OCI-LY1 (cell line): ENCODE data around the gene MEIOSIN.

Experiments
- H2AFZ ChIP-seq: fragments of 200-600 bp; sonication (generic), shearing (Covaris generic); 2 replicates; pipeline ENCODE4 v1.6.0; 2014; ENCODE audit warnings: antibody characterized with exemption, mild to moderate bottlenecking, low read length
- H3F3A ChIP-seq: fragments of 200-600 bp; sonication (generic), shearing (Covaris generic); 2 replicates; pipeline ENCODE4 v1.6.0; 2014; ENCODE audit warnings: mild to moderate bottlenecking, antibody characterized with exemption, low read length, moderate library complexity; ENCODE audit not compliant: insufficient read depth
- H3K27ac ChIP-seq: fragments of 200-600 bp; sonication (generic); 2 replicates; pipeline ENCODE4 v1.5.1; 2014; ENCODE audit warnings: low read length, mixed run types, mild to moderate bottlenecking, low read depth; ENCODE audit not compliant: poor library complexity, severe bottlenecking
- H3K27me3 ChIP-seq: fragments of 200-600 bp; sonication (generic); 2 replicates; pipeline ENCODE4 v1.6.0; 2014; ENCODE audit warnings: antibody characterized with exemption, mild to moderate bottlenecking, low read length, moderate library complexity; ENCODE audit not compliant: insufficient read depth
- H3K36me3 ChIP-seq: fragments of 200-600 bp; sonication (generic); 2 replicates; pipeline ENCODE4 v1.6.1; 2014; ENCODE audit warnings: mild to moderate bottlenecking, antibody characterized with exemption, low read length, moderate library complexity, mixed read lengths; ENCODE audit not compliant: insufficient read depth
- H3K4me1 ChIP-seq: fragments of 200-600 bp; sonication (generic); 2 replicates; pipeline ENCODE4 v1.5.1; 2014; ENCODE audit warnings: mild to moderate bottlenecking, low read length, moderate library complexity; ENCODE audit not compliant: insufficient read depth, severe bottlenecking
- H3K4me2 ChIP-seq: fragments of 200-600 bp; sonication (generic), shearing (Covaris generic); 2 replicates; pipeline ENCODE4 v1.6.1; 2014; ENCODE audit warnings: low read length
- H3K4me3 ChIP-seq: fragments of 200-600 bp; sonication (generic); 2 replicates; pipeline ENCODE4 v1.5.1; 2014; ENCODE audit warnings: low read length, low read depth, mild to moderate bottlenecking, mixed read lengths; ENCODE audit not compliant: poor library complexity, severe bottlenecking
- H3K79me2 ChIP-seq: fragments of 200-600 bp; shearing (Covaris generic); 2 replicates; pipeline ENCODE4 v1.6.1; 2016; ENCODE audit warnings: mixed run types, low read length, mixed read lengths; ENCODE audit not compliant: insufficient read depth
- H3K9ac ChIP-seq: fragments of 200-600 bp; sonication (generic), shearing (Covaris generic); 2 replicates; pipeline ENCODE4 v1.6.1; 2014; ENCODE audit warnings: mild to moderate bottlenecking, low read length, mixed read lengths
- H3K9me2 ChIP-seq: fragments of 200-600 bp; sonication (generic), shearing (Covaris generic); 2 replicates; pipeline ENCODE4 v1.6.1; 2014; ENCODE audit warnings: low read depth, mild to moderate bottlenecking, low read length, mixed read lengths
- H3K9me3 ChIP-seq: fragments of 200-600 bp; shearing (Covaris generic); 2 replicates; pipeline ENCODE4 v1.6.1; 2014; ENCODE audit warnings: low read length, mixed read lengths
- H4K20me1 ChIP-seq: fragments of 200-600 bp; sonication (generic), shearing (Covaris generic); 2 replicates; pipeline ENCODE4 v1.6.0; 2016; ENCODE audit warnings: mild to moderate bottlenecking, low read length; ENCODE audit not compliant: insufficient read depth
- EZH2 ChIP-seq: fragments of 200-600 bp; sonication (generic), shearing (Covaris generic); IDR thresholded peaks from 2 replicates; pipeline ENCODE4 v1.8.0; 2017; ENCODE audit warnings: borderline replicate concordance, mixed run types, mild to moderate bottlenecking, antibody characterized with exemption, low read length, moderate library complexity, mixed read lengths
- TF ChIP-seq, protein P1 (sequence below): fragments of 200-600 bp; sonication (generic), shearing (Covaris generic); IDR thresholded peaks from 2 replicates; pipeline ENCODE4 v1.5.1; 2017; ENCODE audit warnings: mild to moderate bottlenecking, antibody characterized with exemption, low read length, moderate library complexity, mixed read lengths

MEIOSIN gene

GRCh38 chr19:45774765-45775164 is 41.5 kb downstream of the MEIOSIN start:
- Histone ChIP-seq H2AFZ (no peak overlapping the region), H3F3A (no peaks in the 10 kb centered on the region), H3K9me3 (no peaks in the 10 kb centered on the region), H3K9me2 (no peaks in the 10 kb centered on the region), H3K4me3 (no peak overlapping the region), H3K27me3 (no peaks in the 10 kb centered on the region), H3K4me2 (no peak overlapping the region), H4K20me1 (no peaks in the 10 kb centered on the region), H3K9ac (no peak overlapping the region), H3K4me1 (peaks cover 39% of the 10 kb centered on the region), H3K79me2 (no peaks in the 10 kb centered on the region), H3K36me3 (0 out of 2 replicates have a peak, but pooled peaks cover 4% of the 10 kb centered on the region), H3K27ac (no peak overlapping the region)
- TF ChIP-seq EZH2 = no peak
- TF ChIP-seq, protein P1, sequence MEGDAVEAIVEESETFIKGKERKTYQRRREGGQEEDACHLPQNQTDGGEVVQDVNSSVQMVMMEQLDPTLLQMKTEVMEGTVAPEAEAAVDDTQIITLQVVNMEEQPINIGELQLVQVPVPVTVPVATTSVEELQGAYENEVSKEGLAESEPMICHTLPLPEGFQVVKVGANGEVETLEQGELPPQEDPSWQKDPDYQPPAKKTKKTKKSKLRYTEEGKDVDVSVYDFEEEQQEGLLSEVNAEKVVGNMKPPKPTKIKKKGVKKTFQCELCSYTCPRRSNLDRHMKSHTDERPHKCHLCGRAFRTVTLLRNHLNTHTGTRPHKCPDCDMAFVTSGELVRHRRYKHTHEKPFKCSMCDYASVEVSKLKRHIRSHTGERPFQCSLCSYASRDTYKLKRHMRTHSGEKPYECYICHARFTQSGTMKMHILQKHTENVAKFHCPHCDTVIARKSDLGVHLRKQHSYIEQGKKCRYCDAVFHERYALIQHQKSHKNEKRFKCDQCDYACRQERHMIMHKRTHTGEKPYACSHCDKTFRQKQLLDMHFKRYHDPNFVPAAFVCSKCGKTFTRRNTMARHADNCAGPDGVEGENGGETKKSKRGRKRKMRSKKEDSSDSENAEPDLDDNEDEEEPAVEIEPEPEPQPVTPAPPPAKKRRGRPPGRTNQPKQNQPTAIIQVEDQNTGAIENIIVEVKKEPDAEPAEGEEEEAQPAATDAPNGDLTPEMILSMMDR = no peak

DNA sequence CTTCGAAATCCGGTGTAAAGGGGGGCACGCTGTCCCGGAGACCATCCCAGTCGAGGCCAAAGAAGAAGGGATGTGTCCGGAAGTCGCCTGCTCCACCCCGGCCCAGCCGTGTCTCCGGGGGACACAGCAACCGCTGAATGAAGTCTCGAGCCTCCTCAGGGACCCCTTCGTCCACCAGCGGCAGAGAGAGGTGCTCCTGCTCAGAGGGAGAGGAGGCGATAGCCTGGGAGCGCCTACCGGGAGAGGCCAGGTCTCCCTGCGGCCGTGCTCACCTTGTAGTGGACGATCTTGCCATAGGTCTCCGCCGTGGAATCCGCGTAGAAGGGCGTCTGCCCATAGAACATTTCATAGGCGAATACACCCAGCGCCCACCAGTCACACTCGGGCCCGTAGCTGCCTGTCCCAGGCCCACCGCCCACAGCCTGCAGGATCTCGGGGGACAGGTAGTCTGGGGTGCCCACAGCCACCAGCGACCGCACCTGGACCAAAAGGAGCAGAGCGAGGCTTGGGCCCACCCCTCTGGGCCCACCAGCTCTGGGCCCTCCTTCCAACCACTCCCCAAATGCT is 44.2 kb downstream of the MEIOSIN start:
- no peak overlapping the region for H3K4me2 ChIP-seq
- no peaks in the 10 kb centered on the region for H3K79me2 ChIP-seq
- no peak overlapping the region for H2AFZ ChIP-seq
- H3K9me3 ChIP-seq = no peaks in the 10 kb centered on the region
- TF ChIP-seq, protein P1 = no peak
- TF ChIP-seq EZH2 = no peak
- H3K4me1 ChIP-seq = peaks cover 24% of the 10 kb centered on the region
- H3K9ac ChIP-seq = no peak overlapping the region
- H3K27ac ChIP-seq = no peak overlapping the region
- no peaks in the 10 kb centered on the region for H3K27me3 ChIP-seq
- no peak overlapping the region for H3K4me3 ChIP-seq
- H3K36me3 ChIP-seq = 0 out of 2 replicates have a peak, but pooled peaks cover 4% of the 10 kb centered on the region
- H3K9me2 ChIP-seq = no peaks in the 10 kb centered on the region
- H4K20me1 ChIP-seq = no peaks in the 10 kb centered on the region
- H3F3A ChIP-seq = no peaks in the 10 kb centered on the region

DNA sequence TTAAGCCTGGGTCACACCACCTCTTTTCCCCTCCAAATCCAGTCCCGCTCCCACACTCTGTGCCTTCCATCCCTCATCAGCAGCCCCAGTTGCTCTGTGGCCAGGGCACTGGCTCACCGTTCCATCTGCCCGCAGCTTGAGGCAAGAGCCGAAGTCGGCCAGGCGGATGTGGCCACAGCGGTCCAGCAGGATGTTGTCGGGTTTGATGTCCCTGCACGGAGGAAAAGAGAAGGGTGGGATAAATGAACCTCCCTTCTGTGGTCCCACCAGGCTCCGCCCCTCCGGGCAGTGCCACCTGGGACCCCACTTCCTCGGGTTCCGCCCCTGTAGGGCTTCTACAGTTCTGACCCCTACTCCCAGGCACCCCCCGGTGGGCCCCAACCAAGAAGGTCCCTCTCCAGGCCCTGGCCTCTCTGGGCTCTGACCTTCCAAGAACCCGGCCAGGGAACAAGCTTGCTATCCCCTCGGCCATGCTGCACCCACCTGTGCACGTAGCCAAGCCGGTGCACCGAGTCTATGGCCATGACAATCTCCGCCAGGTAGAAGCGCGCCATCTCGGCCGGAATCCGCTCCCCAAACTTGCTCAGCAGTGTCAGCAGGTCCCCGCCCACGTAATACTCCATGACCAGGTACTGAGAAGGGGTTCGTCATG is 44.9 kb downstream of the MEIOSIN start:
- TF ChIP-seq, protein P1 = no peak
- no peak for TF ChIP-seq EZH2
- Histone ChIP-seq H3K4me2 (no peak overlapping the region), H3K9me3 (no peaks in the 10 kb centered on the region), H4K20me1 (no peaks in the 10 kb centered on the region), H3K4me1 (peaks cover 17% of the 10 kb centered on the region), H3F3A (no peaks in the 10 kb centered on the region), H2AFZ (no peak overlapping the region), H3K79me2 (no peaks in the 10 kb centered on the region), H3K27me3 (no peaks in the 10 kb centered on the region), H3K4me3 (no peak overlapping the region), H3K36me3 (0 out of 2 replicates have a peak, but pooled peaks cover 4% of the 10 kb centered on the region), H3K9me2 (no peaks in the 10 kb centered on the region), H3K27ac (no peak overlapping the region), H3K9ac (no peak overlapping the region)
